ENCODE results near the gene ATP5F1E. TPM values are rescaled to one million over a fixed set of nuclear protein-coding genes. Genes with fewer than 3 reads are reported as not detected.

The ATP5F1E gene
- total RNA-seq, 1 experiment from 2014 or later: 84.8 TPM

DNA sequence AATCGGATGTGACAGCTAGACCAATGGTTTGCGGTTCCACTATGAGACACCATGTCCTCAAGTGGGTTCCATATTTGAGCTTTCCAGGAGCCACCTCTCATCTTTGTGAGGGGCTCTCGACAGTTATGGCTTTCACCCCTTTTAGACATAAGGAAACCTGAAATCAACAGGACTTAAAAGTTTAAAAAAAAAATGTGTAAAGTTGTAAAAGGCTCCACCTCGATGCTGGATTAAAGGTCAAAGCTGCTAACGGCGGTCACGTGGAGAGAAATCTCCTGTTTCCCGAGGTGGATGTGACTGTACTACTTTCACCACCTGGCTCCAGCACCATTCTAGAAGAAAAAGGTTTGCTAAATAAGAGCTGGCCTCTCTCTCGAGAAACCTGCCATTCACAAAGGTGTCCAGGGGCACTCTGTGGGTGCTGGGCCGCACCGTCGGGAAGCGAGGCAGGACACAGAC lies 542 bp downstream of the ATP5F1E start:
- peaks cover 52% of the 10 kb centered on the region for H3F3A ChIP-seq (ENCODE audit: insufficient read depth, low read depth)
- peaks cover 33% of the 10 kb centered on the region for H4K20me1 ChIP-seq (ENCODE audit: insufficient read depth)
- H3K9me2 ChIP-seq (ENCODE audit: insufficient read depth): no peaks in the 10 kb centered on the region
- TF ChIP-seq, protein P1, sequence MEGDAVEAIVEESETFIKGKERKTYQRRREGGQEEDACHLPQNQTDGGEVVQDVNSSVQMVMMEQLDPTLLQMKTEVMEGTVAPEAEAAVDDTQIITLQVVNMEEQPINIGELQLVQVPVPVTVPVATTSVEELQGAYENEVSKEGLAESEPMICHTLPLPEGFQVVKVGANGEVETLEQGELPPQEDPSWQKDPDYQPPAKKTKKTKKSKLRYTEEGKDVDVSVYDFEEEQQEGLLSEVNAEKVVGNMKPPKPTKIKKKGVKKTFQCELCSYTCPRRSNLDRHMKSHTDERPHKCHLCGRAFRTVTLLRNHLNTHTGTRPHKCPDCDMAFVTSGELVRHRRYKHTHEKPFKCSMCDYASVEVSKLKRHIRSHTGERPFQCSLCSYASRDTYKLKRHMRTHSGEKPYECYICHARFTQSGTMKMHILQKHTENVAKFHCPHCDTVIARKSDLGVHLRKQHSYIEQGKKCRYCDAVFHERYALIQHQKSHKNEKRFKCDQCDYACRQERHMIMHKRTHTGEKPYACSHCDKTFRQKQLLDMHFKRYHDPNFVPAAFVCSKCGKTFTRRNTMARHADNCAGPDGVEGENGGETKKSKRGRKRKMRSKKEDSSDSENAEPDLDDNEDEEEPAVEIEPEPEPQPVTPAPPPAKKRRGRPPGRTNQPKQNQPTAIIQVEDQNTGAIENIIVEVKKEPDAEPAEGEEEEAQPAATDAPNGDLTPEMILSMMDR (conservative IDR thresholded peaks at IDR 0.05): no peak
- TF ChIP-seq EZH2 (IDR thresholded peaks at IDR 0.05; ENCODE audit: low read depth): no peak
- peak overlapping the region; percentile 80 for H3K4me3 ChIP-seq
- intact Hi-C loops (cut with micrococcal nuclease; ENCODE audit: unreplicated experiment): loop anchor here (1.0 to 5.0 kb wide), 2 partner anchors 20 to 49 kb away; partner anchors contain the start of gene NELFCD
- no peaks in the 10 kb centered on the region for H3K9me3 ChIP-seq (ENCODE audit: insufficient read depth, low read depth)
- BruUV-seq (replicated peaks): no TSS peak
- POLR2A ChIA-PET (ENCODE audit: unreplicated experiment): interaction anchor here (0.8 kb wide), 1 partner anchor 35 kb away, joined by 4 read pairs; no protein-coding TSS in a partner anchor
- H3K27ac ChIP-seq: peak overlapping the region; percentile 68
- H3K4me2 ChIP-seq: peak overlapping the region; percentile 79
- H2AFZ ChIP-seq: peak overlapping the region; percentile 94
- no peaks in the 10 kb centered on the region for H3K27me3 ChIP-seq (ENCODE audit: insufficient read depth, low read depth)
- H3K79me2 ChIP-seq (ENCODE audit: low read depth): peaks cover 72% of the 10 kb centered on the region
- peaks cover 56% of the 10 kb centered on the region for H3K36me3 ChIP-seq (ENCODE audit: low read depth)
- CTCF ChIA-PET: interaction anchor here (0.7 kb wide), 1 partner anchor 140 kb away, joined by 5 read pairs; no protein-coding TSS in a partner anchor
- peak in 1 of 2 experiments; percentile 38 for DNase-seq
- H3K4me1 ChIP-seq (replicated peaks; ENCODE audit: insufficient read depth): peaks cover 51% of the 10 kb centered on the region

DNA sequence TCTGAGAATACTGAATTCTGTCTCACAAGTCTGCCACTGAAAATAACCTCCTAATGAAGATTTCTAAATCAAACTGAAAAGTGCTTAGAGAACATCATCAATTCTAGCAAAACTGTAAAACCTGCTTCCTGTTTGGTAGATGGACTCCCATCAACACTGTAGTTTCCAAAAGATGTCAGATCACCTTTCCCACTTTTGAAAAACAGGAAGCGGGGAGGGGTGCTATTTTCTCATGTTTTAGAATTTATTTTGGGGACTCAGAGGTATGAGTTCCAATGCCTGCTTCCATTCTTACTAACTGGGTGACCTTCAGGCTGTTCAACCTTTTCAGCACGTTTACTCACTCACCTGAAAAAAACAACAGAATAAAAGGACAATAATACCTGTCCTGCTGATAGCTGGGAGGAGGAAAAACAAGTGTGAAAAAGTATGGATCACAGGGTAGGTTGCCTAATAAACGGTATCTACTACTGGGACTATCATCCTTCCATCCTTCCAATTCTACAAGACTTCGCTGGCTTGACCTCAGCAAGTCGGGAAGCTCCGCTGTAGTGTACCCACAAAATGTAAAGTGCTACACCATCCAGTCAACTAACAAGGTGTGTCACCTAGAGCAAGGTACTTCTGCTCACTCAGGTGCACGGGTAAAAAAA lies 1.1 kb downstream of the ATP5F1E start:
- H4K20me1 ChIP-seq (ENCODE audit: insufficient read depth): peaks cover 35% of the 10 kb centered on the region
- TSS peak; percentile 27 for BruUV-seq (replicated peaks)
- TF ChIP-seq EZH2 (IDR thresholded peaks at IDR 0.05; ENCODE audit: low read depth): no peak
- TF ChIP-seq, protein P1 (conservative IDR thresholded peaks at IDR 0.05): no peak
- peaks cover 49% of the 10 kb centered on the region for H3F3A ChIP-seq (ENCODE audit: insufficient read depth, low read depth)
- no peaks in the 10 kb centered on the region for H3K9me2 ChIP-seq (ENCODE audit: insufficient read depth)
- H3K27me3 ChIP-seq (ENCODE audit: insufficient read depth, low read depth): no peaks in the 10 kb centered on the region
- H3K4me2 ChIP-seq: peak overlapping the region; percentile 79
- H3K79me2 ChIP-seq (ENCODE audit: low read depth): peaks cover 72% of the 10 kb centered on the region
- no peak for DNase-seq
- peaks cover 51% of the 10 kb centered on the region for H3K4me1 ChIP-seq (replicated peaks; ENCODE audit: insufficient read depth)
- no peaks in the 10 kb centered on the region for H3K9me3 ChIP-seq (ENCODE audit: insufficient read depth, low read depth)
- ChIA-PET CTCF (interaction anchor here (0.7 kb wide), 1 partner anchor 140 kb away, joined by 5 read pairs; no protein-coding TSS in a partner anchor), POLR2A (ENCODE audit: unreplicated experiment) (no interaction called here)
- H2AFZ ChIP-seq: no peak overlapping the region
- peak overlapping the region; percentile 80 for H3K4me3 ChIP-seq
- peaks cover 56% of the 10 kb centered on the region for H3K36me3 ChIP-seq (ENCODE audit: low read depth)
- intact Hi-C loops (cut with micrococcal nuclease; ENCODE audit: unreplicated experiment): loop anchor here (5.0 kb wide), 1 partner anchor 49 kb away; the partner anchor contains the start of gene NELFCD
- H3K27ac ChIP-seq: peak overlapping the region; percentile 68; the same call in 1 of the 2 replicates

DNA sequence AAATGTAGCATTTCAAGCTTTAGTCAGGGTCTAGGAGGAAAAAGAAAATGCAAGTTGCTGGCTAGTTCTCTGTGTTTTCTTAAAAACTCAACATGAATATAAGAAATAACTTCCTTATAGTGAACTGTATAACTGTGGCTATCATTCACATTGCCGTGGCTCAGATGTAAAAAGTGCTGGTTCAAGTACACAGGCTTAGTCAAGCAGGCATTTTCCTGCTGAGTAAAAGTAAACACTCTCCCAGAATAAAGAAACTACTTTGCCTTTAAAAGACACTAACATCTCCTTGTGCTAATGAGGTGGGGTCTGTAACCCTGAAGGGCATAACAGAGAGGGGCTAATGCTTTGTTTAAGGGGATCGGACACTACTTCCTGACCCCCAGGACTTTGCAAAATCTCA lies 3.3 kb downstream of the ATP5F1E start:
- peaks cover 28% of the 10 kb centered on the region for H4K20me1 ChIP-seq (ENCODE audit: insufficient read depth)
- intact Hi-C loops (cut with micrococcal nuclease; ENCODE audit: unreplicated experiment): no loop called here
- no peak overlapping the region for H3K4me3 ChIP-seq
- no peaks in the 10 kb centered on the region for H3K9me3 ChIP-seq (ENCODE audit: insufficient read depth, low read depth)
- H3K9me2 ChIP-seq (ENCODE audit: insufficient read depth): no peaks in the 10 kb centered on the region
- H3K4me1 ChIP-seq (replicated peaks; ENCODE audit: insufficient read depth): peaks cover 45% of the 10 kb centered on the region
- no peak overlapping the region for H2AFZ ChIP-seq
- TF ChIP-seq, protein P1 (conservative IDR thresholded peaks at IDR 0.05): no peak
- no peak for TF ChIP-seq EZH2 (IDR thresholded peaks at IDR 0.05; ENCODE audit: low read depth)
- no peaks in the 10 kb centered on the region for H3K27me3 ChIP-seq (ENCODE audit: insufficient read depth, low read depth)
- H3K36me3 ChIP-seq (ENCODE audit: low read depth): peaks cover 56% of the 10 kb centered on the region
- peak overlapping the region; percentile 4; the same call in 1 of the 2 replicates for H3K27ac ChIP-seq
- BruUV-seq (replicated peaks): no TSS peak
- H3K4me2 ChIP-seq: peak overlapping the region; percentile 34
- peaks cover 74% of the 10 kb centered on the region for H3K79me2 ChIP-seq (ENCODE audit: low read depth)
- CTCF ChIA-PET: no interaction called here
- peaks cover 27% of the 10 kb centered on the region for H3F3A ChIP-seq (ENCODE audit: insufficient read depth, low read depth)
- POLR2A ChIA-PET (ENCODE audit: unreplicated experiment): no interaction called here
- DNase-seq: no peak

Data from PC-9 (cell line).